Liver (tissue), 9 donors: ENCODE results near the gene DOC2B. TPM values are rescaled to one million over a fixed set of nuclear protein-coding genes. Genes with fewer than 3 reads are reported as not detected.

ENCODE experiments used
- DNase-seq: peaks from one replicate; pipeline ENCODE4 v3.0.0-alpha.2; 2017; ENCODE audit warnings: low spot score
- H3K27ac ChIP-seq, 2 donors: one replicate each; pipeline ENCODE4 v1.7.0; 2013; ENCODE audit warnings: inconsistent platforms in 2 of 2, low read length in 2 of 2, control low read depth in 1 of 2, low read depth in 1 of 2, mild to moderate bottlenecking in 1 of 2
- H3K27me3 ChIP-seq, 4 donors: one replicate each; pipeline versions ENCODE4 v1.6.1 to v1.7.0; 2013; ENCODE audit warnings: low read length in 3 of 4, inconsistent platforms in 1 of 4, mild to moderate bottlenecking in 1 of 4, moderate library complexity in 1 of 4; ENCODE audit not compliant: control insufficient read depth in 4 of 4, insufficient read depth in 4 of 4
- H3K36me3 ChIP-seq, 4 donors: one replicate each; pipeline versions ENCODE4 v1.6.1 to v1.7.0; 2013; ENCODE audit warnings: low read length in 3 of 4, mild to moderate bottlenecking in 3 of 4, low read depth in 1 of 4, moderate library complexity in 1 of 4; ENCODE audit not compliant: control insufficient read depth in 4 of 4, insufficient read depth in 3 of 4
- H3K4me1 ChIP-seq, 4 donors: one replicate each; pipeline versions ENCODE4 v1.6.1 to v1.7.0; 2013; ENCODE audit warnings: low read length in 3 of 4, mild to moderate bottlenecking in 3 of 4, moderate library complexity in 1 of 4; ENCODE audit not compliant: control insufficient read depth in 4 of 4, insufficient read depth in 4 of 4
- H3K4me3 ChIP-seq, 3 donors: one replicate each; pipeline versions ENCODE4 v1.6.1 to v1.7.0; 2013; ENCODE audit warnings: low read length in 3 of 3, control low read depth in 1 of 3, low read depth in 1 of 3, mild to moderate bottlenecking in 1 of 3
- H3K9ac ChIP-seq, 2 donors: one replicate each; pipeline ENCODE4 v1.7.0; 2013; ENCODE audit warnings: low read length in 2 of 2, mild to moderate bottlenecking in 2 of 2, moderate library complexity in 2 of 2, control low read depth in 1 of 2, low read depth in 1 of 2
- H3K9me3 ChIP-seq, 4 donors: one replicate each; pipeline versions ENCODE4 v1.6.1 to v1.7.0; 2013; ENCODE audit warnings: low read length in 3 of 4; ENCODE audit not compliant: control insufficient read depth in 4 of 4
- ATF3 ChIP-seq: IDR thresholded peaks from 2 replicates; pipeline ENCODE4 v1.6.1; 2016; ENCODE audit warnings: antibody characterized with exemption
- CTCF ChIP-seq: fragments of 150-350 bp; IDR thresholded peaks from 2 replicates; pipeline ENCODE4 v1.5.1; 2017; ENCODE audit warnings: improper control_type of control experiment, low read depth, low read length; ENCODE audit not compliant: missing input control
- EGR1 ChIP-seq, 2 donors: IDR thresholded peaks; 2 replicates each; pipeline ENCODE4 v1.6.1; 2016 to 2018; ENCODE audit warnings: antibody characterized with exemption in 2 of 2, low read depth in 2 of 2
- FOXA1 ChIP-seq: IDR thresholded peaks from 2 replicates; pipeline ENCODE4 v1.6.1; 2016; ENCODE audit warnings: antibody characterized with exemption
- FOXA2 ChIP-seq: IDR thresholded peaks from 2 replicates; pipeline ENCODE4 v1.6.1; 2016; ENCODE audit warnings: antibody characterized with exemption
- HNF4A ChIP-seq, 2 donors: conservative IDR thresholded peaks; 2 replicates each; pipeline ENCODE4 v1.6.1; 2016; ENCODE audit warnings: antibody characterized with exemption in 2 of 2, mild to moderate bottlenecking in 2 of 2
- HNF4G ChIP-seq: IDR thresholded peaks from 2 replicates; pipeline ENCODE4 v1.6.1; 2016; ENCODE audit warnings: antibody characterized with exemption
- JUND ChIP-seq, 2 donors: IDR thresholded peaks; 2 replicates each; pipeline ENCODE4 v1.6.1; 2016; ENCODE audit warnings: antibody characterized with exemption in 2 of 2
- MAX ChIP-seq: IDR thresholded peaks from 2 replicates; pipeline ENCODE4 v1.6.1; 2016; ENCODE audit warnings: antibody characterized with exemption
- NR2F2 ChIP-seq: IDR thresholded peaks from 2 replicates; pipeline ENCODE4 v1.6.1; 2016; ENCODE audit warnings: antibody characterized with exemption
- RAD21 ChIP-seq, 2 donors: IDR thresholded peaks; 2 replicates each; pipeline ENCODE4 v1.6.1; 2016; ENCODE audit warnings: antibody characterized with exemption in 2 of 2, mild to moderate bottlenecking in 2 of 2
- REST ChIP-seq: IDR thresholded peaks from 2 replicates; pipeline ENCODE4 v1.6.1; 2016; ENCODE audit warnings: antibody characterized with exemption, mild to moderate bottlenecking
- RXRA ChIP-seq, 2 donors: IDR thresholded peaks; 2 replicates each; pipeline ENCODE4 v1.6.1; 2017 to 2018; ENCODE audit warnings: antibody characterized with exemption in 2 of 2, mild to moderate bottlenecking in 1 of 2
- TAF1 ChIP-seq: conservative IDR thresholded peaks from 2 replicates; pipeline ENCODE4 v1.6.1; 2016; ENCODE audit warnings: antibody characterized with exemption, mild to moderate bottlenecking
- YY1 ChIP-seq: IDR thresholded peaks from 2 replicates; pipeline ENCODE4 v1.6.1; 2016; ENCODE audit warnings: antibody characterized with exemption, mild to moderate bottlenecking
- ZBTB33 ChIP-seq: IDR thresholded peaks from 2 replicates; pipeline ENCODE4 v1.6.1; 2016; ENCODE audit warnings: antibody characterized with exemption
- WGBS: extraction: QIAGEN DNeasy Blood & Tissue Kit; methylation state at CpG from one replicate; pipeline ENCODE4 v1.1.7; 2013; 5-methylcytosine and 5-hydroxymethylcytosine counted together
- polyA plus RNA-seq, 2 donors: library from polyadenylated mRNA; stranded (reverse) in 1 of 2; unstranded in 1 of 2; fragments of 200-250 nt in 1 of 2; fragments of >200 nt in 1 of 2; fragmentation: Nextera tagmentation in 1 of 2; extraction: Ambion mirVana in 1 of 2; gene quantifications; one replicate each; pipeline versions ENCODE4 v1.2.1 to v1.2.3, GENCODE V29; 2013 to 2015
- total RNA-seq, 2 donors: library from RNA; depleted of rRNA; stranded (reverse); fragments of >200 nt; gene quantifications; one replicate each; pipeline ENCODE4 v1.2.3, GENCODE V29; 2014
- donor health status: healthy.
- donor health status: healthy.
- donor health status: healthy.
- donor health status: healthy.
- donor health status: healthy.

DOC2B gene
- total and polyA plus RNA-seq, 4 donors = 0.08 to 1.0 (median 0.61) TPM

GRCh38 chr17:227078-227945, 45.9 kb upstream of the DOC2B start:
- no peaks in the 10 kb centered on the region for H3K27me3 ChIP-seq
- DNase-seq = no peak
- WGBS = 81% methylated on average over 15 of the region's 15 CpGs

GRCh38 chr17:226108-227077, 44.9 kb upstream of the DOC2B start:
- Histone ChIP-seq H3K9me3 (no peaks in the 10 kb centered on the region), H3K9ac (no peak overlapping the region), H3K4me3 (no peak overlapping the region), H3K27ac (no peak overlapping the region), H3K36me3 (no peaks in the 10 kb centered on the region), H3K27me3 (no peaks in the 10 kb centered on the region), H3K4me1 (peaks cover 0 to 2% (median 0%) of the 10 kb centered on the region in 4 donors)
- WGBS = 94% methylated on average over 24 of the region's 24 CpGs
- TF ChIP-seq ZBTB33 = no peak
- no peak for DNase-seq

More at GRCh38 chr17:227078-227945, 45.9 kb upstream of the DOC2B start:
- Histone ChIP-seq H3K27ac (no peak overlapping the region), H3K36me3 (no peaks in the 10 kb centered on the region), H3K9ac (no peak overlapping the region), H3K9me3 (no peaks in the 10 kb centered on the region), H3K4me1 (peaks cover 2 to 4% (median 2%) of the 10 kb centered on the region in 4 donors), H3K4me3 (no peak overlapping the region)
- TF ChIP-seq CTCF (no peak), NR2F2 (no peak)

GRCh38 chr17:225551-225950, 44.1 kb upstream of the DOC2B start:
- Histone ChIP-seq H3K36me3 (no peaks in the 10 kb centered on the region), H3K9me3 (no peaks in the 10 kb centered on the region), H3K27ac (no peak overlapping the region), H3K9ac (no peak overlapping the region), H3K27me3 (no peaks in the 10 kb centered on the region), H3K4me3 (no peak overlapping the region), H3K4me1 (peaks cover 0 to 2% (median 0%) of the 10 kb centered on the region in 4 donors)
- 98% methylated on average over 9 of the region's 9 CpGs for WGBS
- DNase-seq = no peak
- TF ChIP-seq NR2F2 (no peak), REST (no peak), TAF1 (no peak), EGR1 (IDR thresholded peaks at IDR 0.05; ENCODE audit: low read depth in 2 of 2) (no peak), RAD21 (IDR thresholded peaks at IDR 0.05) (no peak), MAX (no peak), FOXA1 (no peak), YY1 (no peak), RXRA (IDR thresholded peaks at IDR 0.05) (no peak), HNF4G (no peak), JUND (IDR thresholded peaks at IDR 0.05) (no peak), ATF3 (no peak), FOXA2 (no peak), HNF4A (conservative IDR thresholded peaks at IDR 0.05) (no peak)
